NT2/D1 (cell line): Measurements from ENCODE around the gene AHNAK.

Source experiments
- SUZ12 ChIP-seq: IDR thresholded peaks from 2 replicates; pipeline ENCODE4 v1.6.1; 2011; ENCODE audit not compliant: insufficient read length, insufficient read depth; ENCODE audit errors: extremely low read depth
- YY1 ChIP-seq: IDR thresholded peaks from 2 replicates; pipeline ENCODE4 v1.6.1; 2011; ENCODE audit not compliant: insufficient read length, insufficient read depth
- ZNF274 ChIP-seq: IDR thresholded peaks from 2 replicates; pipeline ENCODE4 v1.6.1; 2011; ENCODE audit warnings: mild to moderate bottlenecking, low read depth, low read length

DNA sequence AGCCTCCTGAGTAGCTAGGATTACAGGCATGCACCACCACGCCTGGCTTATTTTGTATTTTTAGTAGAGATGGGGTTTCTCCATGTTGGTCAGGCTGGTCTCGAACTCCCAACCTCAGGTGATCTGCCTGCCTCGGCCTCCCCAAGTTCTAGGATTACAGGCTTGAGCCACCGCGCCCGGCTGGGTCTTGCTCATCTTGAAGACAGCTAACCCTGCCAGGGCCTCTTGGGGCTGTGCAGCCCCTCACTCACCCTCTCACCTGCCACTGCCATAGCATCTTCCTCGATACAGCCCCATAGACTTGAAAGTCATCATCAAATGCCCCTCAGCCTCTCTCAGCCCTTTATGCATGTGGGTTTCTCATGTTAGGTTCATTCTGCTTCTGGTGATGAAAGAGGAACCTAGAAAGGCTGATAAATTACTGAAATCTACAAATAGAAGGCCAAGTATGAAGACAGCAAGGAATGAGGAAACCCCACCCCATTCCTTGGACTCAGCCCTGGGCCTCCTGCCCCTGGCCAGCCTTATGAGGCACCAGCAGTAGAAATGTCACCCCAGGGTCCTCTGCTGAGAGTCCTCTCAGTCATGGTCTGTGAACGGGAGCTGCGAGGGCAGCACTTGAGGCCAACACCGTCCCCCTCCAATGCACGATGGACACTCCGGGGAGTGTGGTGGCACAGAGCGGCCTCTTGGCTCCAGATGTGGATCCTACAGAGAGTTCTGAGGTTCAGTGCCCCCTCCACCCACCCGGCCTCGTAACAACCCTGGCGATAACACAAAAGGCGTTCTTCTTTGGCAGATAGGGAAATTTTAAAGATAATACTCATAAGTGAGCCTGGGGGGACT lies 103.0 kb downstream of the AHNAK start:
- TF ChIP-seq ZNF274 (no peak), YY1 (no peak), SUZ12 (no peak)
